ENCODE results near the gene ITGB6. TPM values are rescaled to one million over a fixed set of nuclear protein-coding genes. Genes with fewer than 3 reads are reported as not detected.

ITGB6 gene
- total RNA-seq, 2 donors from 2014 or later = 0.24 TPM; not detected in 1

- Mint-ChIP-seq H3K4me3 (no peak overlapping the region), H3K9me3 (peaks cover 18% of the 10 kb centered on the region), H3K36me3 (ENCODE audit: low read depth) (no peaks in the 10 kb centered on the region), H3K27me3 (ENCODE audit: insufficient read depth) (no peaks in the 10 kb centered on the region), H3K27ac (no peak overlapping the region), H3K4me1 (peaks cover 41% of the 10 kb centered on the region)
- Histone ChIP-seq H3K9ac (ENCODE audit: extremely low read depth, low read length, poor library complexity, severe bottlenecking) (no peak overlapping the region), H3K36me3 (ENCODE audit: control insufficient read depth, insufficient read depth, low read length) (no peaks in the 10 kb centered on the region), H3K27ac (ENCODE audit: low read depth, low read length) (no peak overlapping the region), H3K4me3 (ENCODE audit: low read length) (no peak overlapping the region), H3K4me1 (ENCODE audit: control insufficient read depth, insufficient read depth, low read length) (peaks cover 8% of the 10 kb centered on the region), H3K27me3 (ENCODE audit: control insufficient read depth, insufficient read depth, low read length, poor library complexity, severe bottlenecking) (no peaks in the 10 kb centered on the region), H3K9me3 (ENCODE audit: control insufficient read depth, low read length) (peaks cover 39% of the 10 kb centered on the region)
- TF ChIP-seq CTCF (conservative IDR thresholded peaks at IDR 0.05) = no peak
- 88 to 94% methylated on average over 5 to 7 of the region's 7 CpGs for WGBS, 2 experiments (ENCODE audit: insufficient coverage in 1 of 2, insufficient read length in 1 of 2)
- no peak for DNase-seq
These were observed 5.4 kb upstream of the ITGB6 start for GRCh38 chr2:160205505-160205904.

GRCh38 chr2:160203422-160203821 is 3.4 kb upstream of the ITGB6 start:
- H3K4me1 Mint-ChIP-seq = peaks cover 28% of the 10 kb centered on the region
- no peak overlapping the region for H3K4me3 Mint-ChIP-seq

GRCh38 chr2:160203007-160203406 is 2.9 kb upstream of the ITGB6 start:
- no peak for TF ChIP-seq CTCF (conservative IDR thresholded peaks at IDR 0.05)
- Mint-ChIP-seq H3K4me1 (peaks cover 24% of the 10 kb centered on the region), H3K4me3 (no peak overlapping the region), H3K36me3 (ENCODE audit: low read depth) (no peaks in the 10 kb centered on the region), H3K27ac (no peak overlapping the region), H3K27me3 (ENCODE audit: insufficient read depth) (no peaks in the 10 kb centered on the region), H3K9me3 (peaks cover 17% of the 10 kb centered on the region)
- Histone ChIP-seq H3K27me3 (ENCODE audit: control insufficient read depth, insufficient read depth, low read length, poor library complexity, severe bottlenecking) (no peaks in the 10 kb centered on the region), H3K9me3 (ENCODE audit: control insufficient read depth, low read length) (peaks cover 39% of the 10 kb centered on the region), H3K4me1 (ENCODE audit: control insufficient read depth, insufficient read depth, low read length) (peaks cover 3% of the 10 kb centered on the region), H3K27ac (ENCODE audit: low read depth, low read length) (no peak overlapping the region), H3K9ac (ENCODE audit: extremely low read depth, low read length, poor library complexity, severe bottlenecking) (no peak overlapping the region), H3K4me3 (ENCODE audit: low read length) (peak overlapping the region; percentile 63), H3K36me3 (ENCODE audit: control insufficient read depth, insufficient read depth, low read length) (no peaks in the 10 kb centered on the region)
- no peak for DNase-seq
- WGBS, 2 experiments (ENCODE audit: insufficient coverage in 1 of 2, insufficient read length in 1 of 2) = 100% methylated on average over 1 of the region's 1 CpG; no CpG with 5 or more reads in 1 of the 2 experiments

More at GRCh38 chr2:160203422-160203821, 3.4 kb upstream of the ITGB6 start:
- no peak for DNase-seq
- no peaks in the 10 kb centered on the region for H3K36me3 ChIP-seq (ENCODE audit: control insufficient read depth, insufficient read depth, low read length)
- H3K27me3 Mint-ChIP-seq (ENCODE audit: insufficient read depth) = no peaks in the 10 kb centered on the region
- H3K27ac Mint-ChIP-seq = no peak overlapping the region
- no peak overlapping the region for H3K9ac ChIP-seq (ENCODE audit: extremely low read depth, low read length, poor library complexity, severe bottlenecking)
- WGBS, 2 experiments (ENCODE audit: insufficient coverage in 1 of 2, insufficient read length in 1 of 2) = 63 to 100% methylated on average over 1 to 3 of the region's 3 CpGs
- no peaks in the 10 kb centered on the region for H3K27me3 ChIP-seq (ENCODE audit: control insufficient read depth, insufficient read depth, low read length, poor library complexity, severe bottlenecking)
- H3K27ac ChIP-seq (ENCODE audit: low read depth, low read length) = no peak overlapping the region
- H3K9me3 ChIP-seq (ENCODE audit: control insufficient read depth, low read length) = peaks cover 39% of the 10 kb centered on the region
- H3K36me3 Mint-ChIP-seq (ENCODE audit: low read depth) = no peaks in the 10 kb centered on the region
- H3K9me3 Mint-ChIP-seq = peaks cover 18% of the 10 kb centered on the region
- peaks cover 3% of the 10 kb centered on the region for H3K4me1 ChIP-seq (ENCODE audit: control insufficient read depth, insufficient read depth, low read length)
- peak overlapping the region; percentile 63 for H3K4me3 ChIP-seq (ENCODE audit: low read length)
- TF ChIP-seq CTCF (conservative IDR thresholded peaks at IDR 0.05) = no peak
